WERI-Rb-1 (cell line): ENCODE data around the gene C1QTNF6.

Experiments
- DNase-seq: peaks from one replicate; pipeline ENCODE4 v3.0.0-alpha.2; 2020
- H3K27ac ChIP-seq: fragments of 250-450 bp; sonication (Bioruptor Pico); 2 replicates; pipeline ENCODE4 v1.5.1; 2020; ENCODE audit warnings: mild to moderate bottlenecking, moderate library complexity
- H3K27me3 ChIP-seq: fragments of 250-450 bp; sonication (Bioruptor Pico); 2 replicates; pipeline ENCODE4 v1.5.1; 2021; ENCODE audit warnings: mild to moderate bottlenecking, low read depth, moderate library complexity; ENCODE audit not compliant: insufficient read depth, severe bottlenecking
- H3K36me3 ChIP-seq: fragments of 250-450 bp; sonication (Bioruptor Pico); 2 replicates; pipeline ENCODE4 v1.5.1; 2020; ENCODE audit warnings: mild to moderate bottlenecking, moderate library complexity
- H3K4me3 ChIP-seq: 2 replicates; pipeline ENCODE4 v1.5.1; 2011; ENCODE audit warnings: low read depth, mild to moderate bottlenecking, control low read depth, low read length
- H3K9me3 ChIP-seq: fragments of 250-450 bp; sonication (Bioruptor Pico); 2 replicates; pipeline ENCODE4 v1.5.1; 2021; ENCODE audit warnings: mild to moderate bottlenecking, moderate library complexity; ENCODE audit not compliant: severe bottlenecking
- CTCF ChIP-seq: IDR thresholded peaks from 2 replicates; pipeline ENCODE4 v1.5.1; 2011; ENCODE audit warnings: low read depth, mild to moderate bottlenecking, control low read depth, inconsistent platforms, low read length

Gene C1QTNF6

GRCh38 chr22:37139762-37140161 is 48.3 kb downstream of the C1QTNF6 start:
- no peak overlapping the region for H3K27ac ChIP-seq
- H3K36me3 ChIP-seq, result no peaks in the 10 kb centered on the region
- DNase-seq, result peak; percentile 61
- no peaks in the 10 kb centered on the region for H3K9me3 ChIP-seq
- no peak overlapping the region for H3K4me3 ChIP-seq
- no peaks in the 10 kb centered on the region for H3K27me3 ChIP-seq
- TF ChIP-seq CTCF, result peak; percentile 42; the same call in 1 of the 2 replicates

GRCh38 chr22:37138849-37139561 is 49.0 kb downstream of the C1QTNF6 start:
- Histone ChIP-seq H3K4me3 (no peak overlapping the region), H3K9me3 (no peaks in the 10 kb centered on the region), H3K36me3 (no peaks in the 10 kb centered on the region), H3K27me3 (no peaks in the 10 kb centered on the region), H3K27ac (no peak overlapping the region)
- TF ChIP-seq CTCF, result no peak
- DNase-seq, result no peak

- no peaks in the 10 kb centered on the region for H3K27me3 ChIP-seq
- DNase-seq, result no peak
- no peaks in the 10 kb centered on the region for H3K36me3 ChIP-seq
- no peaks in the 10 kb centered on the region for H3K9me3 ChIP-seq
- H3K27ac ChIP-seq, result peak overlapping the region; percentile 64
- no peak for TF ChIP-seq CTCF
- no peak overlapping the region for H3K4me3 ChIP-seq
These were observed 50.0 kb downstream of the C1QTNF6 start for GRCh38 chr22:37137903-37138665.

- DNase-seq, result peak; percentile 84
- no peaks in the 10 kb centered on the region for H3K9me3 ChIP-seq
- no peak overlapping the region for H3K4me3 ChIP-seq
- TF ChIP-seq CTCF, result no peak
- peak overlapping the region; percentile 64 for H3K27ac ChIP-seq
- H3K27me3 ChIP-seq, result no peaks in the 10 kb centered on the region
- H3K36me3 ChIP-seq, result no peaks in the 10 kb centered on the region
These were observed 50.9 kb downstream of the C1QTNF6 start for GRCh38 chr22:37137131-37137530.

GRCh38 chr22:37135023-37135422 is 53.0 kb downstream of the C1QTNF6 start:
- no peak overlapping the region for H3K27ac ChIP-seq
- H3K9me3 ChIP-seq, result no peaks in the 10 kb centered on the region
- no peak for DNase-seq
- no peak overlapping the region for H3K4me3 ChIP-seq
- no peak for TF ChIP-seq CTCF
- no peaks in the 10 kb centered on the region for H3K27me3 ChIP-seq
- H3K36me3 ChIP-seq, result no peaks in the 10 kb centered on the region
